ENCODE data around the gene CDH13. TPM values are rescaled to one million over a fixed set of nuclear protein-coding genes. Genes with fewer than 3 reads are reported as not detected.

The CDH13 gene
- total and polyA plus RNA-seq, 2 of the 8 experiments (the other 6 are each of a cell fraction or from before 2014, with no cell fraction given): 2.3 to 2.4 TPM

- Histone ChIP-seq H2BK20ac (ENCODE audit: low read length) (no peak overlapping the region), H3K27ac (ENCODE audit: low read depth, low read length) (no peak overlapping the region), H3K4me3 (ENCODE audit: extremely low read depth in 1 of 4, insufficient read depth in 2 of 4, low read depth in 3 of 4, low read length in 4 of 4) (no peak overlapping the region), H3K23me2 (ENCODE audit: low read depth, low read length) (no peaks in the 10 kb centered on the region; the same call in 1 of the 2 replicates), H3K23ac (ENCODE audit: insufficient read length) (no peak overlapping the region), H3K9me3 (ENCODE audit: insufficient read depth in 2 of 2, low read depth in 1 of 2, low read length in 1 of 2) (no peaks in the 10 kb centered on the region), H2AFZ (ENCODE audit: low read length) (no peak overlapping the region), H3K56ac (replicated peaks; ENCODE audit: insufficient read length, low read depth, low read length) (no peak overlapping the region), H3K4me2 (ENCODE audit: insufficient read depth in 1 of 2, low read depth in 2 of 2, low read length in 2 of 2) (no peak overlapping the region), H2BK5ac (ENCODE audit: low read depth, low read length) (no peak overlapping the region), H3K4me1 (replicated peaks in 1 of 4; ENCODE audit: control insufficient read depth in 3 of 4, insufficient read depth in 4 of 4, low read length in 3 of 4) (no peaks in the 10 kb centered on the region; a peak in 1 of 7 replicates), H4K8ac (ENCODE audit: extremely low read depth, insufficient read depth, low read length) (no peak overlapping the region), H4K91ac (replicated peaks; ENCODE audit: insufficient read length, low read length) (no peak overlapping the region), H2BK120ac (replicated peaks; ENCODE audit: low read depth, low read length) (no peak overlapping the region), H4K5ac (ENCODE audit: insufficient read length, low read depth, low read length) (no peak overlapping the region), H3K79me1 (ENCODE audit: low read depth, low read length) (no peaks in the 10 kb centered on the region; the same call in 1 of the 2 replicates), H3K27me3 (replicated peaks in 1 of 4; ENCODE audit: control insufficient read depth in 3 of 4, extremely low read depth in 1 of 4, insufficient read depth in 3 of 4, low read length in 3 of 4) (no peaks in the 10 kb centered on the region), H2BK12ac (ENCODE audit: low read depth, low read length) (no peak overlapping the region), H3K14ac (ENCODE audit: insufficient read length) (no peak overlapping the region), H2BK15ac (ENCODE audit: low read length) (no peak overlapping the region), H3K18ac (ENCODE audit: extremely low read depth, low read length) (no peak overlapping the region), H2AK5ac (ENCODE audit: low read depth, low read length) (no peak overlapping the region), H3K9ac (replicated peaks in 1 of 4; ENCODE audit: extremely low read depth in 1 of 4, low read depth in 3 of 4, low read length in 3 of 4) (no peak overlapping the region), H3K79me2 (ENCODE audit: control insufficient read depth in 1 of 2, insufficient read depth in 2 of 2, low read length in 2 of 2) (no peaks in the 10 kb centered on the region), H4K20me1 (replicated peaks in 1 of 2; ENCODE audit: control insufficient read depth in 1 of 2, insufficient read depth in 2 of 2, low read length in 2 of 2) (no peaks in the 10 kb centered on the region), H3K36me3 (ENCODE audit: control insufficient read depth in 2 of 4, insufficient read depth in 4 of 4, low read length in 3 of 4) (no peaks in the 10 kb centered on the region), H3K4ac (replicated peaks; ENCODE audit: insufficient read length, low read depth, low read length) (no peak overlapping the region)
- no peak for FAIRE-seq
- TF ChIP-seq SIN3A (conservative IDR thresholded peaks at IDR 0.05 in 1 of 2, IDR thresholded peaks at IDR 0.05 in 1 of 2; ENCODE audit: low read depth in 1 of 2, low read length in 2 of 2) (no peak), ZNF274 (IDR thresholded peaks at IDR 0.05; ENCODE audit: borderline replicate concordance, extremely low read depth, low read length) (no peak), GABPA (IDR thresholded peaks at IDR 0.05; ENCODE audit: borderline replicate concordance, insufficient read depth, low read length) (no peak)
- WGBS, 2 experiments (ENCODE audit: extremely low coverage in 1 of 2, insufficient coverage in 1 of 2, insufficient read length in 1 of 2, insufficient replicate concordance in 2 of 2, low coverage in 1 of 2, low lambda C conversion rate in 2 of 2, missing lambda C conversion rate in 1 of 2): 91% methylated on average over 4 of the region's 4 CpGs; no CpG with 5 or more reads in 1 of the 2 experiments
- ChIA-PET CTCF (ENCODE audit: partially characterized antibody) (interaction anchor here (0.5 to 5.9 kb wide), 3 partner anchors 12 to 389 kb away, joined by 3 to 37 read pairs (median 4); no protein-coding TSS in a partner anchor), POLR2A (ENCODE audit: partially characterized antibody) (interaction anchor here (0.6 kb wide), 1 partner anchor 56 kb away, joined by 3 read pairs; no protein-coding TSS in a partner anchor)
- DNase-seq (ENCODE audit: low read depth in 1 of 2, low spot score in 2 of 2): no peak
These were observed 26.1 kb downstream of the CDH13 start for GRCh38 chr16:82652826-82653225.
